SK-N-SH (cell line): ENCODE results near the gene CHID1.

Source experiments
- CTCF ChIP-seq: fragments of 200-600 bp; sonication (generic); IDR thresholded peaks from 2 replicates; pipeline ENCODE4 v1.6.1; 2017; ENCODE audit warnings: antibody characterized with exemption, mild to moderate bottlenecking, moderate library complexity
- EZH2phosphoT487 ChIP-seq: fragments of 200-600 bp; sonication (generic); IDR thresholded peaks from 2 replicates; pipeline ENCODE4 v1.6.1; 2017; ENCODE audit warnings: low read depth, mixed run types, mild to moderate bottlenecking, antibody characterized with exemption, moderate library complexity, borderline replicate concordance
- FOXJ3 ChIP-seq: sonication (generic); formaldehyde crosslinking; IDR thresholded peaks from 2 replicates; pipeline ENCODE4 v1.5.1; 2020; ENCODE audit warnings: mild to moderate bottlenecking, missing genetic modification reagents
- JUND ChIP-seq: IDR thresholded peaks from 2 replicates; pipeline ENCODE4 v1.4.0; 2012
- NFIC ChIP-seq: IDR thresholded peaks from 2 replicates; pipeline ENCODE4 v1.4.0; 2012; ENCODE audit warnings: borderline replicate concordance
- REST ChIP-seq: IDR thresholded peaks from 2 replicates; pipeline ENCODE4 v1.6.1; 2012; ENCODE audit warnings: mild to moderate bottlenecking, low read depth, low read length, moderate library complexity
- RXRA ChIP-seq: IDR thresholded peaks from 2 replicates; pipeline ENCODE4 v1.4.0; 2012; ENCODE audit warnings: low read depth, mild to moderate bottlenecking, borderline replicate concordance
- SIN3A ChIP-seq: IDR thresholded peaks from 2 replicates; pipeline ENCODE4 v1.6.1; 2012; ENCODE audit warnings: low read depth, mild to moderate bottlenecking, low read length, moderate library complexity, borderline replicate concordance
- TF ChIP-seq, protein P1 (sequence below): IDR thresholded peaks from 2 replicates; pipeline ENCODE4 v1.4.0; 2012; ENCODE audit warnings: low read depth

GRCh38 chr11:819943-820649 lies 90.5 kb downstream of the CHID1 start:
- TF ChIP-seq, protein P1, sequence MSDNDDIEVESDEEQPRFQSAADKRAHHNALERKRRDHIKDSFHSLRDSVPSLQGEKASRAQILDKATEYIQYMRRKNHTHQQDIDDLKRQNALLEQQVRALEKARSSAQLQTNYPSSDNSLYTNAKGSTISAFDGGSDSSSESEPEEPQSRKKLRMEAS, result no peak
- TF ChIP-seq JUND, result no peak
- TF ChIP-seq FOXJ3 (CRISPR knock-in tag), result no peak
- TF ChIP-seq CTCF, result no peak
- no peak for TF ChIP-seq NFIC
- no peak for TF ChIP-seq SIN3A
- TF ChIP-seq REST, result no peak
- TF ChIP-seq RXRA, result no peak
- TF ChIP-seq EZH2phosphoT487, result no peak
